HUES48 (cell line): ENCODE results near the gene WSCD1.

Source experiments
- H3K27ac ChIP-seq: one replicate; pipeline ENCODE4 v1.7.0; 2013; ENCODE audit warnings: low read depth, low read length, inconsistent platforms
- H3K27me3 ChIP-seq: 2 replicates; pipeline ENCODE4 v1.6.1; 2013; ENCODE audit warnings: mild to moderate bottlenecking, low read length; ENCODE audit not compliant: control insufficient read depth, insufficient read depth
- H3K36me3 ChIP-seq: 2 replicates; pipeline ENCODE4 v1.6.1; 2013; ENCODE audit warnings: low read length; ENCODE audit not compliant: control insufficient read depth, insufficient read depth
- H3K4me1 ChIP-seq: 2 replicates; pipeline ENCODE4 v1.6.1; 2013; ENCODE audit warnings: mild to moderate bottlenecking, low read length; ENCODE audit not compliant: control insufficient read depth, insufficient read depth
- H3K4me3 ChIP-seq: 2 replicates; pipeline ENCODE4 v1.5.1; 2013; ENCODE audit warnings: mild to moderate bottlenecking, low read depth, low read length
- H3K9ac ChIP-seq: 2 replicates; pipeline ENCODE4 v1.6.1; 2013; ENCODE audit warnings: mild to moderate bottlenecking, low read depth, low read length, moderate library complexity
- H3K9me3 ChIP-seq: 2 replicates; pipeline ENCODE4 v1.6.1; 2013; ENCODE audit warnings: low read length; ENCODE audit not compliant: control insufficient read depth, insufficient read depth

The WSCD1 gene

GRCh38 chr17:6086603-6087400, 16.6 kb downstream of the WSCD1 start:
- no peaks in the 10 kb centered on the region for H3K9me3 ChIP-seq
- no peak overlapping the region for H3K27ac ChIP-seq
- no peak overlapping the region for H3K9ac ChIP-seq
- H3K36me3 ChIP-seq: peaks cover 13% of the 10 kb centered on the region
- H3K27me3 ChIP-seq: no peaks in the 10 kb centered on the region
- H3K4me3 ChIP-seq: no peak overlapping the region
- peaks cover 4% of the 10 kb centered on the region for H3K4me1 ChIP-seq

GRCh38 chr17:6088141-6088540, 18.0 kb downstream of the WSCD1 start:
- Histone ChIP-seq H3K27ac (no peak overlapping the region), H3K4me3 (no peak overlapping the region), H3K9me3 (no peaks in the 10 kb centered on the region), H3K9ac (no peak overlapping the region), H3K36me3 (peaks cover 19% of the 10 kb centered on the region), H3K4me1 (peaks cover 4% of the 10 kb centered on the region), H3K27me3 (no peaks in the 10 kb centered on the region)

GRCh38 chr17:6090253-6090652, 20.1 kb downstream of the WSCD1 start:
- no peak overlapping the region for H3K27ac ChIP-seq
- no peak overlapping the region for H3K9ac ChIP-seq

GRCh38 chr17:6092182-6092902, 22.2 kb downstream of the WSCD1 start:
- H3K4me1 ChIP-seq: no peaks in the 10 kb centered on the region
- H3K27ac ChIP-seq: no peak overlapping the region
- no peak overlapping the region for H3K4me3 ChIP-seq
- peaks cover 41% of the 10 kb centered on the region for H3K36me3 ChIP-seq
- no peak overlapping the region for H3K9ac ChIP-seq
- H3K9me3 ChIP-seq: no peaks in the 10 kb centered on the region
- H3K27me3 ChIP-seq: no peaks in the 10 kb centered on the region

More at GRCh38 chr17:6090253-6090652, 20.1 kb downstream of the WSCD1 start:
- peaks cover 26% of the 10 kb centered on the region for H3K36me3 ChIP-seq
- H3K9me3 ChIP-seq: no peaks in the 10 kb centered on the region
- no peak overlapping the region for H3K4me3 ChIP-seq
- H3K27me3 ChIP-seq: no peaks in the 10 kb centered on the region
- H3K4me1 ChIP-seq: no peaks in the 10 kb centered on the region

- no peak overlapping the region for H3K4me3 ChIP-seq
- H3K4me1 ChIP-seq: no peaks in the 10 kb centered on the region
- H3K27me3 ChIP-seq: no peaks in the 10 kb centered on the region
- peaks cover 38% of the 10 kb centered on the region for H3K36me3 ChIP-seq
- H3K27ac ChIP-seq: no peak overlapping the region
- no peaks in the 10 kb centered on the region for H3K9me3 ChIP-seq
- no peak overlapping the region for H3K9ac ChIP-seq
These were observed 22.8 kb downstream of the WSCD1 start for GRCh38 chr17:6092903-6093468.

GRCh38 chr17:6094453-6094852, 24.3 kb downstream of the WSCD1 start:
- Histone ChIP-seq H3K27ac (no peak overlapping the region), H3K9ac (no peak overlapping the region), H3K27me3 (no peaks in the 10 kb centered on the region), H3K4me1 (peaks cover 5% of the 10 kb centered on the region; the same call in 1 of the 2 replicates), H3K9me3 (no peaks in the 10 kb centered on the region), H3K36me3 (peaks cover 32% of the 10 kb centered on the region), H3K4me3 (no peak overlapping the region)

- Histone ChIP-seq H3K36me3 (peaks cover 32% of the 10 kb centered on the region), H3K4me3 (no peak overlapping the region), H3K27ac (no peak overlapping the region), H3K9ac (no peak overlapping the region), H3K4me1 (peaks cover 10% of the 10 kb centered on the region; the same call in 1 of the 2 replicates), H3K9me3 (no peaks in the 10 kb centered on the region), H3K27me3 (no peaks in the 10 kb centered on the region)
These were observed 24.7 kb downstream of the WSCD1 start for GRCh38 chr17:6094926-6095325.

- Histone ChIP-seq H3K4me1 (peaks cover 11% of the 10 kb centered on the region), H3K9ac (no peak overlapping the region), H3K27me3 (no peaks in the 10 kb centered on the region), H3K36me3 (peaks cover 32% of the 10 kb centered on the region), H3K27ac (no peak overlapping the region), H3K9me3 (no peaks in the 10 kb centered on the region), H3K4me3 (no peak overlapping the region)
These were observed 25.3 kb downstream of the WSCD1 start for GRCh38 chr17:6095501-6095900.

- Histone ChIP-seq H3K4me3 (no peak overlapping the region), H3K27me3 (no peaks in the 10 kb centered on the region), H3K9ac (no peak overlapping the region), H3K9me3 (no peaks in the 10 kb centered on the region), H3K36me3 (peaks cover 32% of the 10 kb centered on the region), H3K4me1 (peaks cover 20% of the 10 kb centered on the region), H3K27ac (no peak overlapping the region)
These were observed 26.2 kb downstream of the WSCD1 start for GRCh38 chr17:6096201-6097004.

- Histone ChIP-seq H3K27ac (no peak overlapping the region), H3K36me3 (peaks cover 32% of the 10 kb centered on the region), H3K27me3 (no peaks in the 10 kb centered on the region), H3K9ac (no peak overlapping the region), H3K4me1 (peaks cover 25% of the 10 kb centered on the region), H3K4me3 (no peak overlapping the region), H3K9me3 (no peaks in the 10 kb centered on the region)
These were observed 26.8 kb downstream of the WSCD1 start for GRCh38 chr17:6097005-6097279.
